HG03565 (cell line): ENCODE data around the gene ASZ1.
"Not testable (repeated sequence)": the region's sequence is repeated elsewhere in the genome, so short reads cannot be mapped to it uniquely, and the experiment has no call there.

Experiments
- ATAC-seq: cut with Tn5 transposase; IDR thresholded peaks from one replicate; pipeline ENCODE4 v1.9.1; 2021; ENCODE audit warnings: mild to moderate bottlenecking, moderate library complexity; ENCODE audit not compliant: unreplicated experiment

The ASZ1 gene, protein sequence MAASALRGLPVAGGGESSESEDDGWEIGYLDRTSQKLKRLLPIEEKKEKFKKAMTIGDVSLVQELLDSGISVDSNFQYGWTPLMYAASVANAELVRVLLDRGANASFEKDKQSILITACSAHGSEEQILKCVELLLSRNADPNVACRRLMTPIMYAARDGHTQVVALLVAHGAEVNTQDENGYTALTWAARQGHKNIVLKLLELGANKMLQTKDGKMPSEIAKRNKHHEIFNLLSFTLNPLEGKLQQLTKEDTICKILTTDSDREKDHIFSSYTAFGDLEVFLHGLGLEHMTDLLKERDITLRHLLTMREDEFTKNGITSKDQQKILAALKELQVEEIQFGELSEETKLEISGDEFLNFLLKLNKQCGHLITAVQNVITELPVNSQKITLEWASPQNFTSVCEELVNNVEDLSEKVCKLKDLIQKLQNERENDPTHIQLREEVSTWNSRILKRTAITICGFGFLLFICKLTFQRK

DNA sequence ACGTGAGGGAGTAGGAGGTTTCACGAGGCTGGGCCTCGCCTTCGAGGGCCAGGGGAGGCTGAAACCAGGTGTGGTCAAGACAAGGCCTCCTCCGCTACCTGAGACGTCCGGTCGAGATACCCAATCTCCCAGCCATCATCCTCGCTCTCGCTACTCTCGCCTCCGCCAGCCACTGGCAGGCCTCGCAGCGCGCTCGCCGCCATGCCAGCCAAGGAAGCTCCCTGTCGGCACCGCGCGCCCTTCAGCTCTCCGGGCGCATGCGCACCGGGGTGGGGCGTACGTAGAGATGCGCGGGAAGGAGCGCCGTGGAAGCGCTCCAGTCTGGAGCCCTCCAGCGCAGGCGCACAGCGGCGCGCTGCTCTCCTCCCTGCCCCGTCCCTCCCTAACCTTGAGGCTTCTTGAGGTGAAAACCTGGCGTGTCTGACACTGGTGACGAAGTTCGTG, at the start of gene ASZ1:
Gene ASZ1, minus strand, starts transcription at position 236 of the 444 bp plus-strand sequence. Its CDS starts 33 bp downstream, at position 203.
- no peak for ATAC-seq

DNA sequence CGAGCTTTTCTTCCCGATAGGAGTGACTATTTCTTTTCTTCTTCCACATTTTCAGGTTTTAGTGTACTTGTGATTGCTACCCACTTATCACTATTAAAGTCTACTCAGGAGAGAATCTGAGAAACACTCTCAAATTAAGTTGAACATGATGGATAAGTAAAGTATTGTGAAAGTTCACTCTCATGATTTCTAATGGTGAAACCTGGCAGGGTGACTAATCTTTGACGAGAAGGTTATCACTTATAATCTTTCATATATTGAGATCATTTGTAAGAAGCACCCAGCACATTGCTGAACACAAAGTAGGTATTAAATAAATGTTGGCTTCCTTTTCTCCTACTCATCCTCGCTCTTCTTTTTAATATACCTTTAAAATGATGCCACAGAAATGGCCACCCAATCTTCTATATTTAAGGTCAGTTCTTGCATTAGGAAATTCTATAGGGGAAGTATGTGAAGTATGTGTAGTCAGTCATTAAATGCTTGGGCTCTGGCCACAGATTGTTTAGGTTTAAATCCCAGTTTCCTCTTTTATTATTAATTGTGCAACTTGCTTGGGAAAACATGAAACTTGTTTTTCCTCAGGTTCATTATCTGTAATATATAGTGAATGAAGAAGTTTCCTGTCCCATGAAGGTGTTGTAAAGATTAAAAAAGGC, 49.4 kb upstream of the ASZ1 start:
- no peak for ATAC-seq

DNA sequence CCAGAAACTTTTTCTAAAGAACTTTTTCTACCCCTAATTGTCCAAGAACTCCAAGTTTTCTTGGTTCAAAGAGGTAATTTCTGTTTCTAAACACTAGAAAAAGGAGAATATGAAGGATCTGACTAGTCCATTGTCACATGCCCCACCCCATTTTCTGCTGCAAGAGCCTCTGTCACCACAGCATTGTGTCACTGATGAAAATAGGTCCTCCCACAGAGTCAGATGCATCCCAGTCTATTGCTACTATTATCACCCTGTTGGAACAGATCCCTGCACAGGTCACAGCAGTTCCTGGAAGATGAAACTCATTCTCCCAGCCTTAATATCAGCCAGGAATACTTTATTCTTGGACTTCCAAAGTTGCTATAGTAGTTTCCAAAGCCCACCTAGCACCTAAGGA, 45.0 kb upstream of the ASZ1 start:
- no peak for ATAC-seq

DNA sequence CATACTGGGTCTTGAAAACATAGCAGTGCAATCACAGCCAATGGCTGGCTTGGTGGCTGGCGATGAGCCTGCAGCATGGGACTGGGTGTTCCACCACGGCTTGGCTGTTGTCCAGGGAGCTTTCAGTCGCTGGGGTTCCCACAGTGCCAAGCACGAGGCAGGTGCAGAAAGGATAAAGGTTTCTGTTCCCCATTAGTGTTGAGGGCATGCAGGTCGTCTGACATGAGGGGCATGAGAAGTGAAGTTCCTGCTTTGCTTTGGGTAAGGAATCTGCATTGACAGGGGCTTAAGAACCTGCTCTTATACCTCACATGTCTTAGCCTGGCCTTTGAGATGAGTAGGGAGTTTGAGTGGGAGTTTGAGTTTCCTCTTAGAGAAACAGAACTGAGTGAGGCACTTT, 43.5 kb upstream of the ASZ1 start:
- peak; percentile 53 for ATAC-seq

DNA sequence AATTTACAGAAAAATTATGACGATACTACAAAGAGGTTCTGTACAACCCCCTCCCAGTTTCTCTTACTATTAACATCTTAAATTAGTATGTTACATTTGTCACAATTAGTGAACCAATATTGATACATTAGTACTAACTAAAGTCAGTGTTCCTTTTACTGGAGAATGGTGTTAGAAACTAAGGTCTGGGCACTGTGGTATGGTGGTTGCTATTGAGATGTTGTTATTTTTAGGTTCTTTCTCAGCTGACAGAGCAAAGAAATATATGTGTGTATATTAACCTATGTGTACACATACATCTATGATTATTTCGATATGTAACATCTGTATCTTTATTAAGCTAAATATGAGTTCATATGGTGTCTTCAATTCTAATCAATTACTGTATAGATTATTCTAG, 40.9 kb upstream of the ASZ1 start:
- ATAC-seq = no peak

DNA sequence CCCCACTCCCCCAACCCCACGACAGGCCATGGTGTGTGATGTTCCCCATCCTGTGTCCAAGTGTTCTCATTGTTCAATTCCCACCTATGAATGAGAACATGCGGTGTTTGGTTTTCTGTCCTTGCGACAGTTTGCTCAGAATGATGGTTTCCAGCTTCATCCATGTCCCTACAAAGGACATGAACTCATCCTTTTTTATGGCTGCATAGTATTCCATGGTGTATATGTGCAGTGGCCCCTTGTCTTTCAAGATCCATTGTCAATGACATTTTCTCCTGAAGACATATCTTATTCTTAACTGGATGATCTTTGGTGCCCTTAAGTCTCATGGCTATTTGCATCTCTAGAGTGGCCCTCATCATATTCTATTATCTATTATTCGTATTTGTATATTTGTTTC, 33.5 kb upstream of the ASZ1 start:
- ATAC-seq = not testable (repeated sequence)

DNA sequence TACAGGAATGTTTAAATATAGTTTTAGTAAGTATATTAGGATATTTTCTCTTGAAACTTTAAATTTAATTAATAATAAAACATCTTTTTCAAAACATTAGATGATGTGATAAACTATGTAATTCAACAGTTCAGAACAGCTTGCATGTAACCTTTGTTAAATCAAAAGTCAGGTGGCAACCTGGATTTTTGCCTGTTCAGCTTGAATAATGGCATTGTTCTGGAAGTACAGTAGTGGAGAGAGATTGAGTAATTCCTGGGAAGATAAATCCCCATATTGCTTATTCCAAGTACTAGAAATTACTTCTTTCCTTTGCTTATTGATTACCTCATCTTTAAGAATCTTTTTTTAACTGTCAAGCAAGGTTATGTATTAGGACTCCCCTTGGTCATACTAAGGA, 32.4 kb upstream of the ASZ1 start:
- no peak for ATAC-seq

DNA sequence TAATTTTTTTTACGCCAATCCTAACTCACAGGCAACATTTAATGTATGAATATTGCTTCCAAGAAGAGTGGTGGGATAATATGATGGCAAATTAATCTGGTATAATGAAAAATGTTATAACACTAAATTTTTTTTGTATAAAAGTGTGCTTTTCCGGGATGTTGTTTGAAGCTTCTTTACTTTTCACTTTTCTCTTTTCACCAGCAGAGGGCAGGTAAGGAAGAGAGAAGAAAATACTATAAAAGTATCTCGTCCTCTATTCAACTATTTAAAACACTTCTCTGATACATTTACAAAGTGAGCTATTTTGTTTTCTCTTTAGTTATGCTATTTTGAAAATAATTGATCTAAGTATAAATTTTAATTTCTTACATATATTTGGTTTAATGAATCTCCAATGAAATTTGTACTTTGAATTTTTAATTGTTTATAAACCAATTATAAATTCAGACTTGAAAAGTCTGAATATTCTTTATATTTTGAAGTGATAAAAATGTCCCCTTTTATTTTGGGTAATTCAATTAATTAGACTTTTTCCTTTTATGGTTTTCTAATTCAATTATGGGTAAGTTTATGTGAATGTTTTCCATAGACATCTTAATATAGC, 31.8 kb upstream of the ASZ1 start:
- no peak for ATAC-seq

DNA sequence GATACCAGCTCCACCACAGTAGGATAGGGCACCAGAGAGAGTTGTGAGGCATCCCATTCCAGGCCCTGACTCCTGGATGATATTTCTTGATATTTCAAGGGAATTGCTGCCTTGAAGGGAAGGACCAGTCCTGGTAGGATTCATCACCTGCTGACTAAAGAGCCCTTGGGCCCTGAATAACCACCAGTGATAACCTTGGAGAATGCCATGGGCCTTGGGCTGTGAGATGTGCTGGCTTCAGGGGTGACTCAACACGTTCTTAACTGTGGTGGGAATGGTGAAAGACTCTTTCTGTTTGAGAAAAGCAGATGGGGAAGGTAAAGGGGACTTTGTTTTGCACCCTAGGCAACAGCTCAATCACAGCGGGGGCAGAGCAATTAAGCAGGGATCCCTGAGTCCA, 21.4 kb upstream of the ASZ1 start:
- no peak for ATAC-seq

DNA sequence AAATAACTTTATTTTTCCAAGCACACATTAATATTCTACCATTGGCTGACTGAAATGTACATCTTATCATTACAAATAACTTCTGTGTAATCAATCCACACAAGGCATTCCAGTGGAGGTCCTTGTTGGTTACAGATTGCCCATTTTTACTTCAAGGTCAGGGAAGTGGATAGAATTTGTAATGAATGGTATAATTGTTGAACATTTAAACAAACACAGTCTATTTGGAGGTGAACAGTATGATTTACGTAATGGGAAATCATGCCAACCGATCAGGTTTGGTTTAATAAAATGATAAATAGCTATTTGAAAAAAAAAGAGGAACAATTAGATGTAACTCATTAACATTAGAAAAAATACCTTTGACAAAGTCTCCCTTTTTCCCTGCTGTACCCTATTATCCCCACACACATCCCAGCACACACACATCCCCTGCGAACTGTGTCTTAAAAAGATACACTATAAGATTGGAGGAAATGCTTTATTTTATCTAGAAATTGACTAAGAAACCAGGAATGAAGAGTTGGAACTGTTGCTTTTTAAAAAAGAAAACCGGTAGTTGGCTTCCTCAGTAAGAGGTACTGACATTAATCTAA, 19.0 kb upstream of the ASZ1 start:
- no peak for ATAC-seq

DNA sequence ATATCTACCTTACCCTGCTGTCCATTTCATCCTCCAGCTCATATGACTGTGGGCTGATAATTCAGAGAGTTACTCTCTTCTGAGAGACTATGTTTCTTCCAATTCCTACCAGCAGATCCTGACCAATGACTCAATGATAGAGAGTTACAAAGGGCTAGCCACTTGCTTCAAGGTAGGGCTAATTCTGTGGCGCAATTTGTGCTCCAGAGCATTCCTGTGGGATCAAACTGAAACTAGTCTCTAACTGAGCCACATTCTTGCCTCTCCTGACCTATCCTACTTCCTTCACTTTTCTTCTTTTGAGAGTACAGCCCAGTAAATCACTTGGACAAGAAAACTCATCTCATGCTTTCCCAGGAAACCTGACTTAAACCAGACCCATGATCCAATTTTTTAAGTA, 17.9 kb upstream of the ASZ1 start:
- ATAC-seq = no peak

DNA sequence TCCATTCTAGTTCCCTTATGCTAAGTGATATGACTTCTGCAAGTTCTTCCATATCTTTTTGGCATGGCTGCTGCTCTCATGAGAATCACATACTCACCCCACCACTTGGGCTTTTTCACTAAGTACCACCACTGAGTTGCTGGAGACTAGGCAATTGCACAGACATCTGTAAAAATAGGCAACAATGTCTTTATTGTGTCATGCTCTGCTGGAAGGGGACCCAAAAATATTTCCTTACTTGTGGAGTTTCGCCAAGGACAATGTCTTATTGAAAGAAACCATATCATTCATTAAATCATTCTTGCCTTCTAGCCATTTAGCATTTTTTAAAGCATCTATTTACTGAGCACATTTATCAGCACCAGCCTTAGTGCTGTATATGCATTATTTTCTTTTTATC, 17.4 kb upstream of the ASZ1 start:
- ATAC-seq = no peak

DNA sequence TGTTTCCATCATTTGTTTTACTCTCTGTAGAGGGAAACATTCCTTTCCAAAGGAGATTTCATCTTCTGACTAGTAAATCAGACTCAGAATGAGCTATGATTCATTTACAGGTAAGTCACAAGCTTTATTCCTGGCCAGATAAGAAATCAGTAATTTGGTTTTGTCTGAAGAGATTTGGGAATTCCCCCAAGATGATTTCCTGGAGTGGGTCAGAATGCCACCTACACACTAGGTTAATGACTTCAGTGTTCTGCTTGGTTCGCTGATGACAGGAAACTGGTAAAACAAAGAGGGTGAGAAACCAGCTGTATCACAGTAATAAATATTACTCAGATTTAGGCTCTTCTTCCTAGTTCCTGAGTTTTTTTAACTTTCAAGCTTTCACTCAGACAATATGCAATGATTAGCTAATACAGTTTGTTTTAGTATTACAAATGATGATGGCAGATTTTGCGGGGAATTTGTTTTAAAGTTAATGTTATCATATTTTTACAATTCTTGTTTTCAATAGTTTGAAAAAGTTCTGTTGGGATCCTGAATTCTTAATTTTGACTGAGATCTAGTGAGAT, 8.3 kb upstream of the ASZ1 start:
- ATAC-seq = peak; percentile 93

DNA sequence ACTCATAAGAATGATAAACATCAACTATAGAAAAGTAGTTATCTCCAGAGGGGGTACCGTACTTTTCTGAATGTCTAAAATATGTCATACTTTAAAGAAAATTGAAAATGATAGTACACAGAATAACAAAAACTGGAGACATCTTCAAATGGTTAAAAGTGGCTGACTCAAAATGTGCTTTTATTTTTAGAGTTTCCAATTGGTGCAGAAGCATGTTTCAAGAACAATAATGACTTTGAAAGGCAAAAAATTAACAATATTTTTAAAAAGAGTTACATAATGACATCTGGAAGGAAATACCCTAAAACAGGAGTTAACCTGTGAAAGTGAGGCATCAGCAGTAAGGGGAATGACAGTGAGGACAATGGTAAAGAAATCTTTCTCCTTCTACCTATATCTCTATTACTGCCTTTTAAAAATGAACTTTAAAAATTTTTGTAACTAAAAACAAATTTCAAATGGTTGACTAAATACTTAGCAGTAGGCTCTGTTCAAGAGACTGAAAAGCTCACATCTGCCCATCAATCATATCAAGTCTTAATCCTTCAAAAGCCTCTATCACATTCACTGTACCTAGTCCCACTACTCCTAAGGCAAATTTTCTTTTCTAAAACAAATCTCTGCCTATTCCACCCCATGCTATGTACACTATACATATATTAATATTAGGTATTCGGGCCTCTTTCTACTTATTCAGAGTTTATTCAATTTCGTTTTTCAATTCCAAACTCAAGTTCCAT, 3.0 kb downstream of the ASZ1 start:
- ATAC-seq = peak; percentile 82

DNA sequence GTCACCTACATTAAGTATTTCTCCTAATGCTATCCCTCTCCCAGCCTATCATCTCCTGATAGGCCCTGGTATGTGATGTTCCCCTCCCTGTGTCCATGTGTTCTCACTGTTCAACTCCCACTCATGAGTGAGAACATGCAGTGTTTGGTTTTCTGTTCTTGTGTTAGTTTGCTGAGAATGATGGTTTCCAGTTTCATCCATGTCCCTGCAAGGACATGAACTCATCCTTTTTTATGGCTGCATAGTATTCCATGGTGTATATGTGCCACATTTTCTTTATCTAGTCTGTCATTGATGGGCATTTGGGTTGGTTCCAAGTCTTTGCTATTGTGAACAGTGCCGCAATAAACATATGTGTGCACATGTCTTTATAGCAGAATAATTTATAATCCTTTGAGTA, 12.7 kb downstream of the ASZ1 start:
- ATAC-seq = not testable (repeated sequence)

DNA sequence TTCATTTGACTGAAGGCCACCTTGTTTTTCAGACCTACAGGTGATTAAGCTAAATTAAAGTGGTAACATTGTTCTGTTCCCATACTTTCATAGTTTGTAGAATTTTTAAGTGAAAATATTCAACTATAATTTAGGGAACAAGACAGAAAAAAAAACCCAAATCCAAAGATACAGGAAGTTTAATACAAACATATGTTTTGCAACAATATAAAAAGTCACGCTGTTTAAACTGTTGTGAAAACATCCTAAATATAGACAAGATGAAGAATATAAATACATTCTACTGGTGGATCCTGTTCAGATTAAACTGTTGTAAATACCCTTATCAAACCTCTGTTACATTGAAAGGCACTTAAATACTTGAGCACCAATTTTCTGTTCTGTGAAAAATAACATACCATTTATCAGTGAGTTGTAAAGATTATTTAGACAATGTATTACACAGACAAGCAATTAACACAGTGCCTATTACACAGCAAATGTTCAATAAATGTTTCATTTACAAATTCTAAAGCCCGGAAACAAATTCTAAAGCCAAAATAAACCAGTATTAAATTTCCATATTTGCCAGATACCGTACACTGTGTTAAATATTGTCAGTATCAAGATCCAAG, 14.2 kb downstream of the ASZ1 start:
- ATAC-seq = no peak

DNA sequence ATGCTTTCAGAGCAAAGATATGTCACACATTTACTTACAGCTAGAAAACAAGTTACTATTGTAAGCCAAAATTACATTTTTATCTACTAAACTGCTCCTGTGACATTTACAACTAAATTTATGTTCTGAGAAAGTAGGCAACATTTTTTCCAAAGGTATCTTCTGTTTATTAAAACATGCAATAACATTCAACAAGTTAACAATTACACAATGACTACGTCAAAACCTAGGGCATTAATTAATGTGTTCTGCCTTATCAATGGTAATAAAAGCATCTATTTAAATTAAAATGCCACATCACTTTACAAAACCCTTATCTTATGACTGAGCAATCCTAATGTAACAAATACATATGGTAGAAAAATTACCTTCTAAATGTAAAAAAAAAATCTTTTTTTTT, 14.9 kb downstream of the ASZ1 start:
- no peak for ATAC-seq

DNA sequence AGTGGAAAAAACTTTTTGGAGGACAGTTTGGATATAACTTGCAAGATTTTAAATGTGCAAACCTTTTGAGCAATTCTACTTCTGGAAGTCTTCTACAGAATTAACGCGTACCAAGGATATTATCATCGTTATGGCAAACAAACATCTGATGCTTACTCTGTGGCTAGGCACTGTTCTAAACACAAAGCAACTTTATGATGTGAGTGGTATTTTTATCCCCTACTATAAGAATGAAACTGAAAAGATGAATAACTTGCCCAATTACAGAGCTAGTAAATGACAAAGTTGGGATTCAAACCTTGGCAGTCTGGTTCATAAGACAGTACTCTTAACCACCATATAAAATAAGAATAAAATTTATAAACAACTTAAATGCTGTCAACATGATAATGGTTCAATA, 15.8 kb downstream of the ASZ1 start:
- no peak for ATAC-seq

DNA sequence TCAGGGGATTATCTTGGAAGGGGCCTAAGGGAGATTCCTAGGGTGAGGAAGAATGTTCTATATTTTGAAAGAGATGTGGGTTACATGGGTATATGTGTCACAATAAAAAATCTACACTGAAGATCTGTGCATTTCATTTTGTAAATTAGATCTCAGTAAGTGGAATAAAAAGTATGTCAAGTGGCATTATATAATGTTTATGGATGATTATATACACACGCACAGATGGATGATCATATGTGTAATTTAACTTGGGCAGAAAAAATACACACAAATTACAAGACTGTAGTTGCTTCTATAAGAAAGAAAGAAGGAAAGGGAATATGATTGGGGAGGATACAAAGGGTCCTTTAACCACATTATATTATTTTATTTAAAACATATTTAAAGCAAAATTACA, 18.5 kb downstream of the ASZ1 start:
- ATAC-seq = no peak

DNA sequence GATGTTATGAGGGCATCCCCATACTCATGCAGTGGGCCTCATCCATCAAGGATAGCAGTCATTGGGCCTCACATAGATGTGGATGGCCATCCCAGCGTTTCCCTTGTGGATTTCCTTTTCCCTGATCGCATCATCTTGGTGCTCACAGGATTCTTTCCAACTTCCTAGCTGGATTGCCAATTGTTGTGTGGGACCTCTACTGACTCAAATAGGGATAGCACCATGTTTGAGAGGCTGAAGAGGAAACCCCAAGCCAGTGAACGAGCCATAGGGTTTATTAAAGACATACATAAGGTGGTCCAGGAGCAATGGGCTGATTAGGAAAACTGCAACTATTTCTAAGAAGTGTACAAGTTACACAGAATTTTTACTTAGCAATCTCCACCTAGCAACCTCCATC, 21.8 kb downstream of the ASZ1 start:
- no peak for ATAC-seq
